ENCODE measurements around the gene EIF2AK2.

The EIF2AK2 gene

GRCh38 chr2:37098416-37099118 lies 58.2 kb downstream of the EIF2AK2 start:
- DNase-seq: no peak

GRCh38 chr2:37096568-37096967 lies 60.2 kb downstream of the EIF2AK2 start:
- no peak for DNase-seq

- no peak for DNase-seq
Measured at GRCh38 chr2:37091873-37092272, 64.9 kb downstream of the EIF2AK2 start.

- DNase-seq: peak in 2 of 4 experiments; percentile 25 to 27
Measured at GRCh38 chr2:37090019-37090477, 66.7 kb downstream of the EIF2AK2 start.

- DNase-seq: peak; percentile 4 to 57 (median 24)
Measured at GRCh38 chr2:37085731-37086147, 71.0 kb downstream of the EIF2AK2 start.

GRCh38 chr2:37084797-37085196 lies 72.0 kb downstream of the EIF2AK2 start:
- DNase-seq: no peak

- DNase-seq: peak; percentile 96 to 98 (median 98)
Measured at GRCh38 chr2:37083873-37084794, 72.6 kb downstream of the EIF2AK2 start, which contains the start of the genes GPATCH11 and HEATR5B. Gene GPATCH11, plus strand, starts transcription at chr2:37084518. Its CDS starts 3,864 bp downstream, at chr2:37088382. Gene HEATR5B, minus strand, starts transcription at chr2:37084372. Its CDS starts 958 bp downstream, at chr2:37083414.

- DNase-seq: peak in 3 of 4 experiments; percentile 30 to 41 (median 33)
Measured at GRCh38 chr2:37080689-37081088, 76.1 kb downstream of the EIF2AK2 start.

GRCh38 chr2:37080266-37080665 lies 76.5 kb downstream of the EIF2AK2 start:
- peak in 3 of 4 experiments; percentile 5 to 79 (median 49) for DNase-seq

GRCh38 chr2:37070931-37071330 lies 85.8 kb downstream of the EIF2AK2 start:
- DNase-seq: no peak

GRCh38 chr2:37068686-37069085 lies 88.1 kb downstream of the EIF2AK2 start:
- no peak for DNase-seq

- DNase-seq: no peak
Measured at GRCh38 chr2:37061776-37062175, 95.0 kb downstream of the EIF2AK2 start.

- no peak for DNase-seq
Measured at GRCh38 chr2:37061013-37061711, 95.6 kb downstream of the EIF2AK2 start.

GRCh38 chr2:37060446-37060845 lies 96.3 kb downstream of the EIF2AK2 start:
- no peak for DNase-seq

- no peak for DNase-seq
Measured at GRCh38 chr2:37059841-37060240, 96.9 kb downstream of the EIF2AK2 start.

GRCh38 chr2:37052600-37053332 lies 104.0 kb downstream of the EIF2AK2 start:
- DNase-seq: peak in 1 of 4 experiments; percentile 12
